GM23248 (cell line): ENCODE data around the gene OR10H4. TPM values are rescaled to one million over a fixed set of nuclear protein-coding genes. Genes with fewer than 3 reads are reported as not detected.

Experiments
- DNase-seq: peaks from one replicate; pipeline ENCODE4 v3.0.0-alpha.2; 2015
- H2AFZ ChIP-seq: fragments of 200-600 bp; sonication (generic); 2 replicates; pipeline ENCODE4 v1.6.1; 2016; ENCODE audit warnings: antibody characterized with exemption
- H3F3A ChIP-seq: fragments of 200-600 bp; sonication (generic); 2 replicates; pipeline ENCODE4 v1.6.1; 2016; ENCODE audit warnings: mild to moderate bottlenecking, antibody characterized with exemption, mixed run types; ENCODE audit not compliant: insufficient read depth
- H3K27ac ChIP-seq: fragments of 200-600 bp; sonication (generic); 2 replicates; pipeline ENCODE4 v1.5.1; 2016; ENCODE audit warnings: mild to moderate bottlenecking
- H3K27me3 ChIP-seq: fragments of 200-600 bp; sonication (generic); replicated peaks from 2 replicates; pipeline ENCODE4 v1.6.1; 2016; ENCODE audit warnings: mild to moderate bottlenecking; ENCODE audit not compliant: insufficient read depth
- H3K36me3 ChIP-seq: fragments of 200-600 bp; sonication (generic); 2 replicates; pipeline ENCODE4 v1.6.1; 2016; ENCODE audit warnings: low read depth, mild to moderate bottlenecking
- H3K4me1 ChIP-seq: fragments of 200-600 bp; sonication (generic); 2 replicates; pipeline ENCODE4 v1.6.1; 2016; ENCODE audit warnings: mild to moderate bottlenecking; ENCODE audit not compliant: insufficient read depth
- H3K4me2 ChIP-seq: fragments of 200-600 bp; sonication (generic); one replicate; pipeline ENCODE4 v1.6.1; 2016; ENCODE audit warnings: mild to moderate bottlenecking; ENCODE audit not compliant: unreplicated experiment
- H3K4me3 ChIP-seq: fragments of 200-600 bp; sonication (generic); 2 replicates; pipeline ENCODE4 v1.5.1; 2016; ENCODE audit warnings: mild to moderate bottlenecking
- H3K79me2 ChIP-seq: fragments of 200-600 bp; sonication (generic); 2 replicates; pipeline ENCODE4 v1.6.1; 2016; ENCODE audit warnings: mild to moderate bottlenecking; ENCODE audit not compliant: insufficient read depth
- H3K9ac ChIP-seq: fragments of 200-600 bp; sonication (generic); 2 replicates; pipeline ENCODE4 v1.6.1; 2016; ENCODE audit warnings: mild to moderate bottlenecking
- H3K9me2 ChIP-seq: fragments of 200-600 bp; sonication (generic); 2 replicates; pipeline ENCODE4 v1.6.1; 2016; ENCODE audit warnings: mixed run types, mild to moderate bottlenecking, moderate library complexity; ENCODE audit not compliant: insufficient read depth
- H3K9me3 ChIP-seq: fragments of 200-600 bp; sonication (generic); one replicate; pipeline ENCODE4 v1.6.1; 2017; ENCODE audit warnings: low read depth
- H4K20me1 ChIP-seq: fragments of 200-600 bp; sonication (generic); 2 replicates; pipeline ENCODE4 v1.6.0; 2016; ENCODE audit not compliant: insufficient read depth
- EZH2 ChIP-seq: fragments of 200-600 bp; sonication (generic); IDR thresholded peaks from 2 replicates; pipeline ENCODE4 v1.6.1; 2018; ENCODE audit warnings: antibody characterized with exemption, mild to moderate bottlenecking; ENCODE audit not compliant: insufficient read depth, poor library complexity, severe bottlenecking
- EZH2phosphoT487 ChIP-seq: fragments of 200-600 bp; sonication (generic); IDR thresholded peaks from 2 replicates; pipeline ENCODE4 v1.6.1; 2018; ENCODE audit warnings: antibody characterized with exemption, moderate library complexity, mild to moderate bottlenecking, low read depth; ENCODE audit not compliant: insufficient read depth
- WGBS, 2 experiments: methylation state at CpG; one replicate each; pipeline ENCODE4 v1.1.6; 2015 to 2017; ENCODE audit warnings: low lambda C conversion rate in 2 of 2, low coverage in 1 of 2; ENCODE audit errors: missing lambda C conversion rate in 2 of 2; 5-methylcytosine and 5-hydroxymethylcytosine counted together
- in situ Hi-C: fragments of 300-500 bp; cut with MboI; formaldehyde crosslinking; loops from 2 replicates; pipeline ENCODE4 v1.15.0; 2020
- polyA plus RNA-seq: library from polyadenylated mRNA; unstranded; fragments of >200 nt; fragmentation: Nextera tagmentation; extraction: Ambion mirVana; gene quantifications from 2 replicates; pipeline ENCODE4 v1.2.1, GENCODE V29; 2016
- total RNA-seq: library from RNA; depleted of rRNA; stranded (reverse); fragments of >200 nt; shearing (Covaris generic); gene quantifications from 2 replicates; pipeline ENCODE4 v1.2.3, GENCODE V29; 2014

The OR10H4 gene
- total and polyA plus RNA-seq, 2 experiments from 2014 or later = not detected

- in situ Hi-C loops = no loop called here
- no peaks in the 10 kb centered on the region for H3K36me3 ChIP-seq
- H4K20me1 ChIP-seq = no peaks in the 10 kb centered on the region
- H3K27ac ChIP-seq = no peak overlapping the region
- no peaks in the 10 kb centered on the region for H3K9me3 ChIP-seq
- H3K4me1 ChIP-seq = no peaks in the 10 kb centered on the region
- no peak overlapping the region for H2AFZ ChIP-seq
- no peak for TF ChIP-seq EZH2
- no peak for TF ChIP-seq EZH2phosphoT487
- H3K4me2 ChIP-seq = no peak overlapping the region
- WGBS, 2 experiments = 12 to 13% methylated on average over 3 of the region's 3 CpGs
- H3F3A ChIP-seq = no peaks in the 10 kb centered on the region
- no peaks in the 10 kb centered on the region for H3K79me2 ChIP-seq
- H3K9ac ChIP-seq = no peak overlapping the region
- no peaks in the 10 kb centered on the region for H3K27me3 ChIP-seq
- no peak for DNase-seq
- no peak overlapping the region for H3K4me3 ChIP-seq
- H3K9me2 ChIP-seq = no peaks in the 10 kb centered on the region
Observed at GRCh38 chr19:15935167-15935702, 13.6 kb upstream of the OR10H4 start.

- no peak for TF ChIP-seq EZH2
- TF ChIP-seq EZH2phosphoT487 = no peak
- H3K36me3 ChIP-seq = no peaks in the 10 kb centered on the region
- H3K27me3 ChIP-seq = no peaks in the 10 kb centered on the region
- WGBS, 2 experiments = 28 to 33% methylated on average over 3 of the region's 3 CpGs
- no peak overlapping the region for H3K27ac ChIP-seq
- in situ Hi-C loops = no loop called here
- no peaks in the 10 kb centered on the region for H3K4me1 ChIP-seq
- no peak for DNase-seq
- no peaks in the 10 kb centered on the region for H3K9me2 ChIP-seq
- no peak overlapping the region for H3K9ac ChIP-seq
- H3K4me2 ChIP-seq = no peak overlapping the region
- no peaks in the 10 kb centered on the region for H3F3A ChIP-seq
- no peaks in the 10 kb centered on the region for H4K20me1 ChIP-seq
- H3K79me2 ChIP-seq = no peaks in the 10 kb centered on the region
- H3K4me3 ChIP-seq = no peak overlapping the region
- H3K9me3 ChIP-seq = no peaks in the 10 kb centered on the region
- no peak overlapping the region for H2AFZ ChIP-seq
Observed at GRCh38 chr19:15936173-15936572, 12.6 kb upstream of the OR10H4 start.

DNA sequence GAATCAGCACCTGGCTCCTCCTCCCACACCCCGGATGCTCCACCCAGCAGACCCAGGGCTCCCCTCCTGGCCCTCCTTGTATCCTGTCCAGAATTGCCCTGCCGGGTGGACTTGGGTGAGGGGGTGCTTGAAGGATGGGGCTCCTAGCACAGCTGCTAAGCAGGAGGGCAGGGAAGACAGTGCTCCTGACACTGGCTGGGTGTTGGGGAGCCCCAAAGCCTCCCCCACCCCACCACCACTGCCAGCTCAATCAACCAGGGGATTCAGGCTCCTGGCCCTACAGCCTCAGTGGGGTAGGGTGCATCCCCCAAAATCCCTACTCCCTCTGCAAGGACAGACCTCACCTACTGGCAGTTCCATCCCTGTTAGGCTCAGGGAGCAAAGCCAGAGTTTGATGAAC, 11.9 kb upstream of the OR10H4 start:
- H3K9me3 ChIP-seq = no peaks in the 10 kb centered on the region
- TF ChIP-seq EZH2phosphoT487 (no peak), EZH2 (no peak)
- no peak overlapping the region for H3K9ac ChIP-seq
- H3K27me3 ChIP-seq = no peaks in the 10 kb centered on the region
- H3K4me1 ChIP-seq = no peaks in the 10 kb centered on the region
- H4K20me1 ChIP-seq = no peaks in the 10 kb centered on the region
- no peak for DNase-seq
- no peaks in the 10 kb centered on the region for H3K9me2 ChIP-seq
- H3K36me3 ChIP-seq = no peaks in the 10 kb centered on the region
- H3K4me2 ChIP-seq = no peak overlapping the region
- in situ Hi-C loops = no loop called here
- no peak overlapping the region for H3K4me3 ChIP-seq
- H2AFZ ChIP-seq = no peak overlapping the region
- 30 to 33% methylated on average over 2 of the region's 2 CpGs for WGBS, 2 experiments
- H3K27ac ChIP-seq = no peak overlapping the region
- no peaks in the 10 kb centered on the region for H3F3A ChIP-seq
- no peaks in the 10 kb centered on the region for H3K79me2 ChIP-seq

GRCh38 chr19:15937771-15938170, 11.0 kb upstream of the OR10H4 start:
- no peaks in the 10 kb centered on the region for H3K9me2 ChIP-seq
- no peaks in the 10 kb centered on the region for H3K27me3 ChIP-seq
- H3K9ac ChIP-seq = no peak overlapping the region
- no peaks in the 10 kb centered on the region for H3K79me2 ChIP-seq
- no peak overlapping the region for H3K27ac ChIP-seq
- TF ChIP-seq EZH2phosphoT487 = no peak
- TF ChIP-seq EZH2 = no peak
- H2AFZ ChIP-seq = no peak overlapping the region
- no peak overlapping the region for H3K4me2 ChIP-seq
- WGBS, 2 experiments = 17 to 19% methylated on average over 2 of the region's 2 CpGs
- no peaks in the 10 kb centered on the region for H4K20me1 ChIP-seq
- in situ Hi-C loops = no loop called here
- DNase-seq = no peak
- H3F3A ChIP-seq = no peaks in the 10 kb centered on the region
- no peak overlapping the region for H3K4me3 ChIP-seq
- no peaks in the 10 kb centered on the region for H3K9me3 ChIP-seq
- H3K36me3 ChIP-seq = no peaks in the 10 kb centered on the region
- no peaks in the 10 kb centered on the region for H3K4me1 ChIP-seq

GRCh38 chr19:15944401-15944800, 4.4 kb upstream of the OR10H4 start:
- H2AFZ ChIP-seq = no peak overlapping the region
- no peaks in the 10 kb centered on the region for H3K9me3 ChIP-seq
- WGBS, 2 experiments = 18 to 20% methylated on average over 4 of the region's 4 CpGs
- no peaks in the 10 kb centered on the region for H4K20me1 ChIP-seq
- in situ Hi-C loops = no loop called here
- no peaks in the 10 kb centered on the region for H3K4me1 ChIP-seq
- no peaks in the 10 kb centered on the region for H3K36me3 ChIP-seq
- no peak overlapping the region for H3K4me3 ChIP-seq
- H3K79me2 ChIP-seq = no peaks in the 10 kb centered on the region
- H3K9ac ChIP-seq = no peak overlapping the region
- no peaks in the 10 kb centered on the region for H3F3A ChIP-seq
- no peak overlapping the region for H3K27ac ChIP-seq
- no peak for DNase-seq
- TF ChIP-seq EZH2phosphoT487 (no peak), EZH2 (no peak)
- no peaks in the 10 kb centered on the region for H3K27me3 ChIP-seq
- no peak overlapping the region for H3K4me2 ChIP-seq
- H3K9me2 ChIP-seq = no peaks in the 10 kb centered on the region
